SU-DHL-6 (cell line): ENCODE data around the gene PRKCZ.

Source experiments
- H2AFZ ChIP-seq: fragments of 200-600 bp; sonication (generic); 2 replicates; pipeline ENCODE4 v1.6.1; 2014; ENCODE audit warnings: low read depth, mild to moderate bottlenecking, moderate library complexity, mixed read lengths, antibody characterized with exemption, low read length; ENCODE audit not compliant: severe bottlenecking
- H3F3A ChIP-seq: fragments of 200-600 bp; shearing (Covaris generic); 2 replicates; pipeline ENCODE4 v1.6.0; 2016; ENCODE audit warnings: antibody characterized with exemption, mild to moderate bottlenecking; ENCODE audit not compliant: insufficient read depth
- H3K27ac ChIP-seq: fragments of 200-600 bp; sonication (generic); 2 replicates; pipeline ENCODE4 v1.5.1; 2016; ENCODE audit warnings: low read depth, mild to moderate bottlenecking, low read length, moderate library complexity, mixed read lengths
- H3K27me3 ChIP-seq: fragments of 200-600 bp; sonication (generic), shearing (Covaris generic); 2 replicates; pipeline ENCODE4 v1.6.0; 2014; ENCODE audit warnings: mild to moderate bottlenecking, low read length
- H3K36me3 ChIP-seq: fragments of 200-600 bp; sonication (generic); 2 replicates; pipeline ENCODE4 v1.6.1; 2014; ENCODE audit warnings: mild to moderate bottlenecking, low read length, mixed read lengths
- H3K4me2 ChIP-seq: fragments of 300-600, 200-600 bp; shearing (Covaris generic), sonication (generic); 2 replicates; pipeline ENCODE4 v1.6.0; 2014; ENCODE audit warnings: low read length, low read depth, mild to moderate bottlenecking; ENCODE audit not compliant: poor library complexity, severe bottlenecking
- H3K4me3 ChIP-seq: fragments of 200-600 bp; sonication (generic); 2 replicates; pipeline ENCODE4 v1.5.1; 2014; ENCODE audit warnings: antibody characterized with exemption, low read length, mild to moderate bottlenecking, mixed read lengths; ENCODE audit not compliant: insufficient read depth, poor library complexity, severe bottlenecking
- H3K79me2 ChIP-seq: fragments of 200-600 bp; sonication (generic); 2 replicates; pipeline ENCODE4 v1.6.1; 2014; ENCODE audit warnings: mild to moderate bottlenecking, low read length, moderate library complexity; ENCODE audit not compliant: insufficient read depth
- H3K9ac ChIP-seq: fragments of 200-600 bp; sonication (generic); 2 replicates; pipeline ENCODE4 v1.7.0; 2014; ENCODE audit warnings: mild to moderate bottlenecking, low read length
- H3K9me2 ChIP-seq: fragments of 200-600 bp; sonication (generic); replicated peaks from 2 replicates; pipeline ENCODE4 v1.6.1; 2014; ENCODE audit warnings: low read length; ENCODE audit not compliant: insufficient read depth
- H3K9me3 ChIP-seq: fragments of 200-600 bp; sonication (generic); 2 replicates; pipeline ENCODE4 v1.6.1; 2014; ENCODE audit warnings: low read length, mixed read lengths; ENCODE audit not compliant: insufficient read depth
- H4K20me1 ChIP-seq: fragments of 200-600 bp; sonication (generic); 2 replicates; pipeline ENCODE4 v1.6.1; 2014; ENCODE audit warnings: low read depth, mild to moderate bottlenecking, antibody characterized with exemption, low read length, moderate library complexity, mixed read lengths
- EZH2phosphoT487 ChIP-seq: fragments of 200-600 bp; sonication (generic), shearing (Covaris generic); conservative IDR thresholded peaks from 2 replicates; pipeline ENCODE4 v1.6.1; 2018; ENCODE audit warnings: mild to moderate bottlenecking, antibody characterized with exemption, low read length, moderate library complexity, mixed read lengths
- TF ChIP-seq, protein P1 (sequence below): fragments of 200-600 bp; sonication (generic); IDR thresholded peaks from one replicate; pipeline ENCODE4 v1.5.1; 2017; ENCODE audit warnings: antibody characterized with exemption, mild to moderate bottlenecking, low read length, moderate library complexity; ENCODE audit not compliant: insufficient read depth, poor library complexity, severe bottlenecking

Gene PRKCZ

DNA sequence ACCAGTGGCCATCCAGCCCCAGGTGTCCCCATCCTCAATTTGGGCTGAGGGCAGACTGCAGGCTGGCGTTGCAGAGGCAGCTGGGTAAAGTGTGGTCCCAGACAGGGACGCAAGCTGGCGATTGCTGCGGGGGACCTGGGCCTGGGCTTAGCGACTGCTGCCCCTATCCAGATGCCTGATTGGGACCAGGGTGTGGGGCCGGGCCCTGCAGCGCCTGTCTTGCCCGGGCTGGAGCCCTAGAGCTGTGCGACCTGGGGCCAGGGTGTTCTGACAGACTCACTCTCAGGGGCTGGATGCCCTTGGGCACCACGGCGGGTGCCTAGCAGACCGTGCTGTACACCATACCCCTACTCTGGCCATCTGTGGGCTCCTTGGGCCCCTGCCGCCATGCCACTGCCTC lies 160.6 kb downstream of the PRKCZ start:
- H3K9me3 ChIP-seq, result no peaks in the 10 kb centered on the region
- TF ChIP-seq EZH2phosphoT487, result no peak
- TF ChIP-seq, protein P1, sequence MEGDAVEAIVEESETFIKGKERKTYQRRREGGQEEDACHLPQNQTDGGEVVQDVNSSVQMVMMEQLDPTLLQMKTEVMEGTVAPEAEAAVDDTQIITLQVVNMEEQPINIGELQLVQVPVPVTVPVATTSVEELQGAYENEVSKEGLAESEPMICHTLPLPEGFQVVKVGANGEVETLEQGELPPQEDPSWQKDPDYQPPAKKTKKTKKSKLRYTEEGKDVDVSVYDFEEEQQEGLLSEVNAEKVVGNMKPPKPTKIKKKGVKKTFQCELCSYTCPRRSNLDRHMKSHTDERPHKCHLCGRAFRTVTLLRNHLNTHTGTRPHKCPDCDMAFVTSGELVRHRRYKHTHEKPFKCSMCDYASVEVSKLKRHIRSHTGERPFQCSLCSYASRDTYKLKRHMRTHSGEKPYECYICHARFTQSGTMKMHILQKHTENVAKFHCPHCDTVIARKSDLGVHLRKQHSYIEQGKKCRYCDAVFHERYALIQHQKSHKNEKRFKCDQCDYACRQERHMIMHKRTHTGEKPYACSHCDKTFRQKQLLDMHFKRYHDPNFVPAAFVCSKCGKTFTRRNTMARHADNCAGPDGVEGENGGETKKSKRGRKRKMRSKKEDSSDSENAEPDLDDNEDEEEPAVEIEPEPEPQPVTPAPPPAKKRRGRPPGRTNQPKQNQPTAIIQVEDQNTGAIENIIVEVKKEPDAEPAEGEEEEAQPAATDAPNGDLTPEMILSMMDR, result no peak
- H4K20me1 ChIP-seq, result no peaks in the 10 kb centered on the region
- no peak overlapping the region for H3K27ac ChIP-seq
- H3K36me3 ChIP-seq, result no peaks in the 10 kb centered on the region
- H3K9ac ChIP-seq, result no peak overlapping the region
- H3K79me2 ChIP-seq, result no peaks in the 10 kb centered on the region
- H3K4me2 ChIP-seq, result no peak overlapping the region
- no peak overlapping the region for H2AFZ ChIP-seq
- no peak overlapping the region for H3K4me3 ChIP-seq
- no peaks in the 10 kb centered on the region for H3K9me2 ChIP-seq
- no peaks in the 10 kb centered on the region for H3K27me3 ChIP-seq
- no peaks in the 10 kb centered on the region for H3F3A ChIP-seq

DNA sequence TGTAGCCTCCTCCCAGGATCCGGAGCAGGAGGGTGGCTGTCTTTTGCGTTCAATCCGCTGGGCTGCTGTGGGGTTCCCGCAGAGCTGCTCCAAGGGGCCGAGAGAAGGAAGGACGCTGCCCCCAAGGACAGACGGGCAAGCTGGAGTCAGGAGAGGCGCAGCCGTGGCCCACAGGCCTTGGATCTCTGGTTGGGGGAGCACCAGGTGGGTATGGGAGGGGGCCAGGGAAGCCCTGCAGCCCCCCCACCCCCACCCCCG lies 162.0 kb downstream of the PRKCZ start:
- no peak overlapping the region for H3K4me3 ChIP-seq
- no peak overlapping the region for H3K27ac ChIP-seq
- H3K36me3 ChIP-seq, result no peaks in the 10 kb centered on the region
- no peak overlapping the region for H2AFZ ChIP-seq
- no peaks in the 10 kb centered on the region for H3K79me2 ChIP-seq
- no peaks in the 10 kb centered on the region for H3K9me2 ChIP-seq
- no peaks in the 10 kb centered on the region for H3K27me3 ChIP-seq
- TF ChIP-seq EZH2phosphoT487, result no peak
- TF ChIP-seq, protein P1, result no peak
- H3K9ac ChIP-seq, result no peak overlapping the region
- H3F3A ChIP-seq, result no peaks in the 10 kb centered on the region
- no peak overlapping the region for H3K4me2 ChIP-seq
- no peaks in the 10 kb centered on the region for H4K20me1 ChIP-seq
- H3K9me3 ChIP-seq, result no peaks in the 10 kb centered on the region

DNA sequence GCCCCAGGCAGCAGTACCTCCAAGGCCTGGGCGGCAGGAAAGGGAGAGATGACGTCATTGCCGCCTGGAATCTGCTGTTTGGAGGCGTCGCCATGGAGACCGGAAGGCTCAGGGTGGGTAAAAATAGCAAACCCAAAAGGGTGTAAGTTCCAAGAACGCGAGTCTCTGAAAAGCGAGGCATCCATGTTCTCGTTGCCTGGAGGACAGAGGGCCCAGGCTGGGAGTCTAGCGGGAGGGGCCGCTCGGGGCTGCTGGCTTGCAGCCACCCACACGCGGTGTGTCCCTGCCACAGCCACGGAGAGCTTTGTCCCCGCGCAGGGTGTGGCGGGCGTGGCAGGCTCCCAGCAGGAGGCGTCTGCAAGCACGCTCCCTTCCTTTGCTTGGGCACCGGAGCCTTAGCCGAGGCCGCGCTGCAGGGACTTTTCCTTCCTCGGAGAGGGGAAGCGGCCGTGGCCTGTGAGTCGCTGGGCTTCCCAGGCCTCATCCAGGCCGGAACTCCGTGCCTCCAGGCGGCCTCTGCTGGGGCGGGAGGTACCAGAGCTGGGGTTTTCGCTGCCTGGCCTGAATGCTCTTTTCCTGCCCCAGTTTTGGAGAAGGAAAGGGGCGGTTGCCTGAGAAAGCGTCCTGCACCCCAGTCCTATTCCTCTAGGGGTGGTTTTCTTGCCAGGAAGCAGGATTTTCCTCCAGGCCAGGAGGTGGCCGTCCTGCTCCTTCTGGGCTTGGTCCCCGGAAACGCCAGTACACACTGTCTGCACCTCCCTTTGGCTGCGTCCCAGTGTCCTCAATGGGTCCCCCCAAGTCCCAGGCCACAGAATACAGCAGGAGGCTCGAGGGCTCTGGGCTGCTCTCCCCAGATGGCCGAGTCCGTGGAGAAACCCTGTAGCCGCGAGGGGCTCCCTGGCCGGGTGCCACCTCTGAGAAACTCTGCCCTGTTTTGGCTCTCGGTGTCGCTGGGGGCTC lies 162.6 kb downstream of the PRKCZ start:
- Histone ChIP-seq H3K79me2 (no peaks in the 10 kb centered on the region), H3K27ac (no peak overlapping the region), H3K4me2 (no peak overlapping the region), H3F3A (no peaks in the 10 kb centered on the region), H3K27me3 (no peaks in the 10 kb centered on the region), H3K9me2 (no peaks in the 10 kb centered on the region), H3K36me3 (no peaks in the 10 kb centered on the region), H3K9ac (no peak overlapping the region), H3K4me3 (no peak overlapping the region), H3K9me3 (no peaks in the 10 kb centered on the region), H2AFZ (no peak overlapping the region), H4K20me1 (no peaks in the 10 kb centered on the region)
- no peak for TF ChIP-seq EZH2phosphoT487
- TF ChIP-seq, protein P1, result no peak
